ENCODE measurements around the gene RASSF10. TPM values are rescaled to one million over a fixed set of nuclear protein-coding genes. Genes with fewer than 3 reads are reported as not detected.

The RASSF10 gene
- total RNA-seq, 1 donor from 2014 or later: 4.8 TPM

- Histone ChIP-seq H3K9me3 (no peaks in the 10 kb centered on the region), H3K27ac (no peak overlapping the region), H3K27me3 (peaks cover 29% of the 10 kb centered on the region), H3K4me1 (peaks cover 7% of the 10 kb centered on the region), H3K36me3 (no peaks in the 10 kb centered on the region), H3K4me3 (no peak overlapping the region)
- ATAC-seq: no peak
- DNase-seq: no peak
- intact Hi-C loops (cut with DNase I): no loop called here
- no peak for TF ChIP-seq CTCF (IDR thresholded peaks at IDR 0.05)
Observed at GRCh38 chr11:13003736-13004493, 5.2 kb upstream of the RASSF10 start.

- ATAC-seq (no peak), DNase-seq (no peak)
- H3K4me3 ChIP-seq: no peak overlapping the region
- intact Hi-C loops (cut with DNase I): no loop called here
- H3K4me1 ChIP-seq: peaks cover 12% of the 10 kb centered on the region
- H3K27me3 ChIP-seq: peaks cover 62% of the 10 kb centered on the region
- no peaks in the 10 kb centered on the region for H3K9me3 ChIP-seq
- no peak for TF ChIP-seq CTCF (IDR thresholded peaks at IDR 0.05)
- H3K27ac ChIP-seq: no peak overlapping the region
- no peaks in the 10 kb centered on the region for H3K36me3 ChIP-seq
Observed at GRCh38 chr11:13007182-13008060, 1.7 kb upstream of the RASSF10 start.

GRCh38 chr11:13008061-13008435 is 1.1 kb upstream of the RASSF10 start:
- Histone ChIP-seq H3K36me3 (no peaks in the 10 kb centered on the region), H3K4me1 (peaks cover 12% of the 10 kb centered on the region), H3K4me3 (peak overlapping the region; percentile 48), H3K27me3 (peaks cover 69% of the 10 kb centered on the region), H3K9me3 (no peaks in the 10 kb centered on the region), H3K27ac (no peak overlapping the region)
- ATAC-seq (peak; percentile 17), DNase-seq (no peak)
- TF ChIP-seq CTCF (IDR thresholded peaks at IDR 0.05): no peak
- intact Hi-C loops (cut with DNase I): no loop called here

GRCh38 chr11:13009476-13009920 is 382 bp downstream of the RASSF10 start:
- ATAC-seq: no peak

More at GRCh38 chr11:13009476-13009920, 382 bp downstream of the RASSF10 start:
- no peak for DNase-seq
- no peaks in the 10 kb centered on the region for H3K9me3 ChIP-seq
- no peaks in the 10 kb centered on the region for H3K36me3 ChIP-seq
- no peak for TF ChIP-seq CTCF (IDR thresholded peaks at IDR 0.05)
- peak overlapping the region; percentile 48 for H3K4me3 ChIP-seq
- peaks cover 12% of the 10 kb centered on the region for H3K4me1 ChIP-seq
- H3K27me3 ChIP-seq: peaks cover 81% of the 10 kb centered on the region
- intact Hi-C loops (cut with DNase I): no loop called here
- no peak overlapping the region for H3K27ac ChIP-seq
